ENCODE data around the gene EEIG2.

EEIG2 gene

GRCh38 chr1:108523829-108524228 lies 36.1 kb upstream of the EEIG2 start:
- Histone ChIP-seq H3K9me2 (ENCODE audit: low read depth, low read length) (no peaks in the 10 kb centered on the region), H3K27ac (ENCODE audit: low read depth, low read length, poor library complexity, severe bottlenecking) (no peak overlapping the region), H3K36me3 (ENCODE audit: insufficient read depth, low read length) (no peaks in the 10 kb centered on the region), H3K9ac (ENCODE audit: low read length) (no peak overlapping the region), H3F3A (ENCODE audit: insufficient read depth, low read length) (no peaks in the 10 kb centered on the region), H2AFZ (ENCODE audit: low read length) (no peak overlapping the region), H3K4me1 (ENCODE audit: insufficient read depth, low read length, severe bottlenecking) (no peaks in the 10 kb centered on the region), H3K4me2 (ENCODE audit: low read length) (no peak overlapping the region), H3K9me3 (ENCODE audit: low read length) (0 out of 2 replicates have a peak, but pooled peaks cover 2% of the 10 kb centered on the region), H4K20me1 (ENCODE audit: insufficient read depth, low read length) (no peaks in the 10 kb centered on the region), H3K4me3 (ENCODE audit: low read depth, low read length, poor library complexity, severe bottlenecking) (no peak overlapping the region), H3K27me3 (ENCODE audit: insufficient read depth, low read length) (no peaks in the 10 kb centered on the region), H3K79me2 (ENCODE audit: insufficient read depth, low read length) (no peaks in the 10 kb centered on the region)
- TF ChIP-seq, protein P1, sequence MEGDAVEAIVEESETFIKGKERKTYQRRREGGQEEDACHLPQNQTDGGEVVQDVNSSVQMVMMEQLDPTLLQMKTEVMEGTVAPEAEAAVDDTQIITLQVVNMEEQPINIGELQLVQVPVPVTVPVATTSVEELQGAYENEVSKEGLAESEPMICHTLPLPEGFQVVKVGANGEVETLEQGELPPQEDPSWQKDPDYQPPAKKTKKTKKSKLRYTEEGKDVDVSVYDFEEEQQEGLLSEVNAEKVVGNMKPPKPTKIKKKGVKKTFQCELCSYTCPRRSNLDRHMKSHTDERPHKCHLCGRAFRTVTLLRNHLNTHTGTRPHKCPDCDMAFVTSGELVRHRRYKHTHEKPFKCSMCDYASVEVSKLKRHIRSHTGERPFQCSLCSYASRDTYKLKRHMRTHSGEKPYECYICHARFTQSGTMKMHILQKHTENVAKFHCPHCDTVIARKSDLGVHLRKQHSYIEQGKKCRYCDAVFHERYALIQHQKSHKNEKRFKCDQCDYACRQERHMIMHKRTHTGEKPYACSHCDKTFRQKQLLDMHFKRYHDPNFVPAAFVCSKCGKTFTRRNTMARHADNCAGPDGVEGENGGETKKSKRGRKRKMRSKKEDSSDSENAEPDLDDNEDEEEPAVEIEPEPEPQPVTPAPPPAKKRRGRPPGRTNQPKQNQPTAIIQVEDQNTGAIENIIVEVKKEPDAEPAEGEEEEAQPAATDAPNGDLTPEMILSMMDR (IDR thresholded peaks at IDR 0.05; ENCODE audit: low read length), result no peak
- no peak for TF ChIP-seq EZH2 (IDR thresholded peaks at IDR 0.05; ENCODE audit: borderline replicate concordance, low read length)

DNA sequence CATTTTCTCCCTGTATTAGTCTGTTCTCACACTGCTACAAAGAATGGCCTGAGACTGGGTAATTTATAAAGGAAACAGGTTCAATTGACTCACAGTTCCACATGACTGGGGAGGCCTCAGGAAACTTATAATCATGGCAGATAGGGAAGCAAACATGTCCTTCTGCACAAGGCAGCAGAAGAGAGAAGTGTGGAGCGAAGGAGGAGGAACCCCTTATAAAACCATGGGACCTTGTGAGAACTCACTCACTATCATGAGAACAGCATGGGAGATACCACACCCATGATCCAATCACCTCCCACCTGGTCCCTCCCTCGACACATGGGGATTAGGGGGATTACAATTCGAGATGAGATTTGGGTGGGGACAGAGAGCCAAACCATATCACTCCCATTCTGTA lies 35.2 kb upstream of the EEIG2 start:
- Histone ChIP-seq H3K79me2 (ENCODE audit: insufficient read depth, low read length) (no peaks in the 10 kb centered on the region), H3F3A (ENCODE audit: insufficient read depth, low read length) (no peaks in the 10 kb centered on the region), H3K9me3 (ENCODE audit: low read length) (0 out of 2 replicates have a peak, but pooled peaks cover 2% of the 10 kb centered on the region), H3K9ac (ENCODE audit: low read length) (no peak overlapping the region), H3K4me2 (ENCODE audit: low read length) (no peak overlapping the region), H3K27ac (ENCODE audit: low read depth, low read length, poor library complexity, severe bottlenecking) (no peak overlapping the region), H3K4me1 (ENCODE audit: insufficient read depth, low read length, severe bottlenecking) (no peaks in the 10 kb centered on the region), H3K9me2 (ENCODE audit: low read depth, low read length) (no peaks in the 10 kb centered on the region), H3K4me3 (ENCODE audit: low read depth, low read length, poor library complexity, severe bottlenecking) (no peak overlapping the region), H3K36me3 (ENCODE audit: insufficient read depth, low read length) (no peaks in the 10 kb centered on the region), H2AFZ (ENCODE audit: low read length) (no peak overlapping the region), H3K27me3 (ENCODE audit: insufficient read depth, low read length) (no peaks in the 10 kb centered on the region), H4K20me1 (ENCODE audit: insufficient read depth, low read length) (no peaks in the 10 kb centered on the region)
- TF ChIP-seq, protein P1 (IDR thresholded peaks at IDR 0.05; ENCODE audit: low read length), result no peak
- TF ChIP-seq EZH2 (IDR thresholded peaks at IDR 0.05; ENCODE audit: borderline replicate concordance, low read length), result no peak

DNA sequence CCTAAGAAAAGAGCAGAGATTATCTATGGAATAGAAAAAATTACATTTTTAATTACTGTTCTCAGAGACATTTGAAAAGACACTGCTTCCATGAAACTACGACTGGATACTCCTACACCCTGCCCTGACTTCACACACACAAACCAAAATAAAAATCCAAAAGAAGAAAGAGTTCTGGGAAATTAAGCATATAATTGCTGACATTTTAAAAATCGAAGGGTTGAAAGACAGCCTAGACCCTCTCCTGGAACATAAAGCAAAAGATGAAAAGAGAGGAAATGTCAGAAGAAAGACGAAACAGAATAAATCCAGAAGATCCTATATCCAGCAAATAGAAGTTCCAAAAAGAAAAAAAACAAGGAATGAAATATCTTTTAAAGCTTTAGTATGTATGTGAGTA lies 32.8 kb upstream of the EEIG2 start:
- no peaks in the 10 kb centered on the region for H3K4me1 ChIP-seq (ENCODE audit: insufficient read depth, low read length, severe bottlenecking)
- H3K79me2 ChIP-seq (ENCODE audit: insufficient read depth, low read length), result no peaks in the 10 kb centered on the region
- no peaks in the 10 kb centered on the region for H4K20me1 ChIP-seq (ENCODE audit: insufficient read depth, low read length)
- no peak overlapping the region for H2AFZ ChIP-seq (ENCODE audit: low read length)
- H3K4me3 ChIP-seq (ENCODE audit: low read depth, low read length, poor library complexity, severe bottlenecking), result no peak overlapping the region
- H3K9me2 ChIP-seq (ENCODE audit: low read depth, low read length), result no peaks in the 10 kb centered on the region
- H3K27ac ChIP-seq (ENCODE audit: low read depth, low read length, poor library complexity, severe bottlenecking), result no peak overlapping the region
- no peaks in the 10 kb centered on the region for H3F3A ChIP-seq (ENCODE audit: insufficient read depth, low read length)
- no peaks in the 10 kb centered on the region for H3K36me3 ChIP-seq (ENCODE audit: insufficient read depth, low read length)
- H3K4me2 ChIP-seq (ENCODE audit: low read length), result no peak overlapping the region
- no peak for TF ChIP-seq EZH2 (IDR thresholded peaks at IDR 0.05; ENCODE audit: borderline replicate concordance, low read length)
- TF ChIP-seq, protein P1 (IDR thresholded peaks at IDR 0.05; ENCODE audit: low read length), result no peak
- H3K9ac ChIP-seq (ENCODE audit: low read length), result no peak overlapping the region
- no peaks in the 10 kb centered on the region for H3K27me3 ChIP-seq (ENCODE audit: insufficient read depth, low read length)
- H3K9me3 ChIP-seq (ENCODE audit: low read length), result 0 out of 2 replicates have a peak, but pooled peaks cover 2% of the 10 kb centered on the region

Measured in OCI-LY1 (cell line).